HG03039 (cell line): ENCODE measurements around the gene KLHDC7B.

Experiments used
- ATAC-seq: cut with Tn5 transposase; IDR thresholded peaks from one replicate; pipeline ENCODE4 v1.9.1; 2021; ENCODE audit warnings: mild to moderate bottlenecking, moderate library complexity; ENCODE audit not compliant: unreplicated experiment

The KLHDC7B gene

GRCh38 chr22:50585238-50585637 is 39.5 kb downstream of the KLHDC7B start:
- ATAC-seq: no peak

- no peak for ATAC-seq
Measured at GRCh38 chr22:50585781-50586180, 40.1 kb downstream of the KLHDC7B start.

GRCh38 chr22:50586416-50586815 is 40.7 kb downstream of the KLHDC7B start:
- ATAC-seq: no peak

- ATAC-seq: no peak
Measured at GRCh38 chr22:50587407-50587806, 41.7 kb downstream of the KLHDC7B start.

GRCh38 chr22:50595189-50595588 is 49.5 kb downstream of the KLHDC7B start:
- ATAC-seq: no peak

- no peak for ATAC-seq
Measured at GRCh38 chr22:50597097-50597496, 51.4 kb downstream of the KLHDC7B start.

GRCh38 chr22:50599816-50600455 is 54.2 kb downstream of the KLHDC7B start:
- no peak for ATAC-seq

- ATAC-seq: no peak
Measured at GRCh38 chr22:50600538-50600937, 54.8 kb downstream of the KLHDC7B start, which contains the start of gene MAPK8IP2. TSS of gene MAPK8IP2 (plus strand) at chr22:50600793. CDS start at chr22:50600819, 26 bp downstream.
